IMR-90 (cell line): ENCODE measurements around the gene MRPL38. TPM values are rescaled to one million over a fixed set of nuclear protein-coding genes. Genes with fewer than 3 reads are reported as not detected.

Source experiments
- ATAC-seq: fragments of 200-7000 bp; cut with Tn5 transposase; 2 replicates; pipeline ENCODE4 v1.9.1; 2020; ENCODE audit warnings: low read depth, mild to moderate bottlenecking, moderate library complexity
- BruUV-seq: library from RNA; stranded (reverse); fragments of 400-500 nt; replicated peaks from 2 replicates; lab custom pipeline; 2021; lab: Mats Ljungman, UMichigan
- CTCF ChIA-PET: fragments of 300-600 bp; formaldehyde crosslinking; extraction: SDS; loops from one replicate; lab custom pipeline; 2021; ENCODE audit warnings: antibody characterized with exemption; lab: Yijun Ruan, JAX
- POLR2A ChIA-PET: fragments of 300-600 bp; sonication (Branson Sonifier 250); formaldehyde crosslinking; loops from one replicate; lab custom pipeline; 2022; ENCODE audit warnings: antibody characterized with exemption; ENCODE audit not compliant: unreplicated experiment; lab: Charles Lee
- DNase-seq: peaks from one replicate; pipeline ENCODE4 v3.0.0; 2013
- H2AFZ ChIP-seq: replicated peaks from 2 replicates; pipeline ENCODE3; 2013; ENCODE audit warnings: low read length, mild to moderate bottlenecking; ENCODE audit not compliant: poor library complexity
- H2AK5ac ChIP-seq: 2 replicates; pipeline ENCODE4 v1.6.1; 2013; ENCODE audit warnings: low read depth, low read length, inconsistent platforms
- H2AK9ac ChIP-seq: replicated peaks from 2 replicates; pipeline ENCODE3; 2013; ENCODE audit warnings: mild to moderate bottlenecking, low read depth, low read length, moderate library complexity; ENCODE audit not compliant: poor library complexity
- H2BK120ac ChIP-seq: 2 replicates; pipeline ENCODE4 v1.6.1; 2013; ENCODE audit warnings: low read depth, low read length, inconsistent platforms
- H2BK15ac ChIP-seq: 3 replicates; pipeline ENCODE4 v1.6.1; 2013; ENCODE audit warnings: low read depth, low read length, inconsistent platforms
- H2BK20ac ChIP-seq: 2 replicates; pipeline ENCODE4 v1.6.1; 2013; ENCODE audit warnings: low read depth, mild to moderate bottlenecking, inconsistent platforms, low read length, moderate library complexity
- H2BK5ac ChIP-seq: 2 replicates; pipeline ENCODE4 v1.6.1; 2013; ENCODE audit warnings: mild to moderate bottlenecking, low read depth, low read length, inconsistent platforms; ENCODE audit not compliant: poor library complexity, severe bottlenecking
- H3K14ac ChIP-seq: replicated peaks from 2 replicates; pipeline ENCODE4 v1.6.1; 2013; ENCODE audit warnings: low read depth, low read length, inconsistent platforms
- H3K18ac ChIP-seq: 2 replicates; pipeline ENCODE4 v1.6.1; 2013; ENCODE audit warnings: low read depth, low read length, control low read depth
- H3K23ac ChIP-seq: 2 replicates; pipeline ENCODE4 v1.6.1; 2013; ENCODE audit warnings: low read depth, low read length, inconsistent platforms
- H3K27ac ChIP-seq: 2 replicates; pipeline ENCODE4 v1.5.1; 2013; ENCODE audit warnings: mild to moderate bottlenecking, control low read depth, low read length; ENCODE audit not compliant: insufficient read depth
- H3K27me3 ChIP-seq: 2 replicates; pipeline ENCODE4 v1.6.1; 2013; ENCODE audit warnings: low read length; ENCODE audit not compliant: control insufficient read depth, insufficient read depth
- H3K36me3 ChIP-seq: 2 replicates; pipeline ENCODE4 v1.6.1; 2013; ENCODE audit warnings: low read length, mixed read lengths; ENCODE audit not compliant: control insufficient read depth, insufficient read depth
- H3K4ac ChIP-seq: 2 replicates; pipeline ENCODE4 v1.6.1; 2013; ENCODE audit warnings: low read depth, low read length, inconsistent platforms
- H3K4me1 ChIP-seq: 2 replicates; pipeline ENCODE4 v1.6.1; 2013; ENCODE audit warnings: low read length, mixed read lengths; ENCODE audit not compliant: control insufficient read depth, insufficient read depth
- H3K4me2 ChIP-seq: 2 replicates; pipeline ENCODE4 v1.6.1; 2013; ENCODE audit warnings: low read depth, mild to moderate bottlenecking, control low read depth, low read length, moderate library complexity
- H3K4me3 ChIP-seq: 2 replicates; pipeline ENCODE4 v1.5.1; 2013; ENCODE audit warnings: low read depth, mild to moderate bottlenecking, control low read depth, low read length, moderate library complexity; ENCODE audit not compliant: insufficient read depth
- H3K56ac ChIP-seq: 2 replicates; pipeline ENCODE4 v1.6.1; 2013; ENCODE audit warnings: low read length, inconsistent platforms; ENCODE audit not compliant: insufficient read depth; ENCODE audit errors: extremely low read depth
- H3K79me1 ChIP-seq, 2 experiments: 2 replicates each; pipeline ENCODE4 v1.6.1; 2013; ENCODE audit warnings: low read length in 2 of 2, inconsistent platforms in 1 of 2, low read depth in 1 of 2
- H3K9ac ChIP-seq: 2 replicates; pipeline ENCODE4 v1.6.1; 2013; ENCODE audit warnings: low read depth, low read length, control low read depth
- H3K9me1 ChIP-seq: 2 replicates; pipeline ENCODE4 v1.6.1; 2013; ENCODE audit warnings: low read length, inconsistent platforms; ENCODE audit not compliant: insufficient read depth
- H3K9me3 ChIP-seq: 2 replicates; pipeline ENCODE4 v1.6.1; 2013; ENCODE audit warnings: low read length; ENCODE audit not compliant: control insufficient read depth, insufficient read depth
- H4K20me1 ChIP-seq: 2 replicates; pipeline ENCODE4 v1.6.1; 2013; ENCODE audit warnings: low read length, inconsistent platforms; ENCODE audit not compliant: insufficient read depth
- H4K5ac ChIP-seq: 2 replicates; pipeline ENCODE4 v1.6.1; 2013; ENCODE audit warnings: mild to moderate bottlenecking, low read depth, low read length, control low read depth
- H4K8ac ChIP-seq, 2 experiments: 2 replicates each; pipeline ENCODE4 v1.6.1; 2013; ENCODE audit warnings: low read depth in 2 of 2, low read length in 2 of 2, control low read depth in 1 of 2, inconsistent platforms in 1 of 2
- H4K91ac ChIP-seq: 2 replicates; pipeline ENCODE4 v1.6.1; 2013; ENCODE audit warnings: low read depth, low read length, inconsistent platforms; ENCODE audit not compliant: insufficient read depth
- CEBPB ChIP-seq: IDR thresholded peaks from 2 replicates; pipeline ENCODE4 v1.6.1; 2012; ENCODE audit warnings: low read depth, low read length, improper control_type of control experiment
- CTCF ChIP-seq: conservative IDR thresholded peaks from 2 replicates; pipeline ENCODE4 v1.5.1; 2012; ENCODE audit warnings: mild to moderate bottlenecking, low read depth, low read length, improper control_type of control experiment
- ELK1 ChIP-seq: fragments of 150-350 bp; IDR thresholded peaks from 2 replicates; pipeline ENCODE4 v1.6.1; 2016; ENCODE audit warnings: low read depth, mild to moderate bottlenecking, low read length, moderate library complexity, borderline replicate concordance
- FOS ChIP-seq: fragments of 150-350 bp; IDR thresholded peaks from 2 replicates; pipeline ENCODE4 v1.6.1; 2016; ENCODE audit warnings: low read depth, low read length
- MXI1 ChIP-seq: IDR thresholded peaks from 2 replicates; pipeline ENCODE4 v1.6.1; 2012; ENCODE audit warnings: low read depth, mild to moderate bottlenecking, low read length, moderate library complexity, borderline replicate concordance
- NFE2L2 ChIP-seq: fragments of 150-350 bp; IDR thresholded peaks from 2 replicates; pipeline ENCODE4 v1.6.1; 2016; ENCODE audit warnings: low read depth, mild to moderate bottlenecking, low read length
- RFX5 ChIP-seq: IDR thresholded peaks from 2 replicates; pipeline ENCODE4 v1.8.0; 2012; ENCODE audit warnings: low read depth, mild to moderate bottlenecking, low read length, moderate library complexity
- USF2 ChIP-seq: fragments of 150-350 bp; IDR thresholded peaks from 2 replicates; pipeline ENCODE4 v1.6.1; 2017; ENCODE audit warnings: mild to moderate bottlenecking, antibody characterized with exemption, low read length, low read depth
- WGBS, 2 experiments: methylation state at CpG; one replicate each; pipeline versions ENCODE4 v1.1.5 to v1.1.7; 2013; ENCODE audit warnings: missing lambda C conversion rate in 2 of 2; ENCODE audit not compliant: insufficient read length in 1 of 2; ENCODE audit errors: extremely low coverage in 2 of 2; 5-methylcytosine and 5-hydroxymethylcytosine counted together
- dilution Hi-C: fragments of 300-500 bp; cut with HindIII; formaldehyde crosslinking; loops from one replicate; pipeline ENCODE4 v1.14.3; 2018; ENCODE audit warnings: low sequenced_read_pairs; ENCODE audit not compliant: unreplicated experiment
- in situ Hi-C: fragments of 300-500 bp; cut with MboI; formaldehyde crosslinking; loops from 3 replicates; pipeline ENCODE4 v1.14.3; 2019; ENCODE audit warnings: low sequenced_read_pairs, inconsistent platforms, mixed read lengths
- intact Hi-C: fragments of 100-400 bp; cut with micrococcal nuclease; formaldehyde crosslinking; loops from 2 replicates; pipeline ENCODE4 v1.10.0; 2022
- polyA plus RNA-seq, 3 experiments: library from polyadenylated mRNA; depleted of rRNA; stranded (reverse); fragments of >200 nt; gene quantifications; 2 replicates each; pipeline ENCODE4 v1.2.3, GENCODE V29; 2012; ENCODE audit warnings: low replicate concordance in 1 of 3
- total RNA-seq: library from RNA; depleted of rRNA; stranded (reverse); fragments of >200 nt; gene quantifications from 2 replicates; pipeline ENCODE4 v1.2.3, GENCODE V29; 2012

Gene MRPL38
- total and polyA plus RNA-seq, 2 of the 4 experiments (the other 2 are of a cell fraction): 13.3 to 42.5 TPM

DNA sequence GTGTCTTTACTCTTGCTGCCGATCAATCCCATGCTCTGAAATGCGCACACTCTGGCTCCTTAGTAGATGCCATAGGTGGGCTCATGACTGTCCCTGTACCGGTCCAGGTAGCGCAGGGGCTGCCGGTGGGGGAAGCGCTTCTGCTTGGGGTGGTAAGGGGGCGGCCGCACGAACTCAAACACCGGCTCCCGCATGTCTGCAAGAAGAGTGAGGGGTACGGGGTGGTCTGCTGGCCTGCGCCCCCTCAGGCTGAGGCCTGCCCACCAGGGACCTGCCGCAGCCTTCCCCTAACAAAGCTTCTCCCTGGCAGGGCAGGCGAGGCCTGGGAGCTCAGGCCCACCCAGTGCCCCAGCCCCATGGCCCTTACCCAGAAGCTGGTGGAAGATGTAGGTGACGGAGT is 5.9 kb downstream of the MRPL38 start:
- POLR2A ChIA-PET: no interaction called here
- in situ Hi-C loops (no loop called here), intact Hi-C loops (no loop called here), dilution Hi-C loops (no loop called here)
- Histone ChIP-seq H3K27me3 (no peaks in the 10 kb centered on the region), H3K27ac (no peak overlapping the region), H3K4me3 (no peak overlapping the region), H3K9me3 (no peaks in the 10 kb centered on the region), H3K23ac (no peak overlapping the region), H3K9ac (no peak overlapping the region), H3K79me1 (peaks cover 16 to 41% of the 10 kb centered on the region in 2 experiments), H2BK120ac (no peak overlapping the region), H3K9me1 (peaks cover 9% of the 10 kb centered on the region; the same call in 1 of the 2 replicates), H2BK5ac (no peak overlapping the region), H3K36me3 (peaks cover 30% of the 10 kb centered on the region), H2AK9ac (no peak overlapping the region), H4K8ac (no peak overlapping the region), H4K91ac (no peak overlapping the region), H3K56ac (no peak overlapping the region), H3K4me2 (no peak overlapping the region), H4K5ac (no peak overlapping the region), H3K14ac (no peak overlapping the region), H2AK5ac (no peak overlapping the region; the same call in 1 of the 2 replicates), H3K4ac (no peak overlapping the region), H4K20me1 (no peaks in the 10 kb centered on the region), H3K18ac (no peak overlapping the region), H3K4me1 (peaks cover 7% of the 10 kb centered on the region; the same call in 1 of the 2 replicates), H2BK15ac (no peak overlapping the region), H2BK20ac (no peak overlapping the region), H2AFZ (no peak overlapping the region)
- CTCF ChIA-PET: no interaction called here
- no TSS peak for BruUV-seq
- ATAC-seq (no peak), DNase-seq (no peak)
- WGBS, 2 experiments: 100% methylated on average over 3 of the region's 16 CpGs; no CpG with 5 or more reads in 1 of the 2 experiments
- TF ChIP-seq CEBPB (no peak), MXI1 (no peak), ELK1 (no peak), CTCF (no peak), NFE2L2 (no peak), USF2 (no peak), RFX5 (no peak), FOS (no peak)
